ENCODE data around the gene CRYBG1.
"Not testable (repeated sequence)": the region's sequence is repeated elsewhere in the genome, so short reads cannot be mapped to it uniquely, and the experiment has no call there.

Gene CRYBG1

DNA sequence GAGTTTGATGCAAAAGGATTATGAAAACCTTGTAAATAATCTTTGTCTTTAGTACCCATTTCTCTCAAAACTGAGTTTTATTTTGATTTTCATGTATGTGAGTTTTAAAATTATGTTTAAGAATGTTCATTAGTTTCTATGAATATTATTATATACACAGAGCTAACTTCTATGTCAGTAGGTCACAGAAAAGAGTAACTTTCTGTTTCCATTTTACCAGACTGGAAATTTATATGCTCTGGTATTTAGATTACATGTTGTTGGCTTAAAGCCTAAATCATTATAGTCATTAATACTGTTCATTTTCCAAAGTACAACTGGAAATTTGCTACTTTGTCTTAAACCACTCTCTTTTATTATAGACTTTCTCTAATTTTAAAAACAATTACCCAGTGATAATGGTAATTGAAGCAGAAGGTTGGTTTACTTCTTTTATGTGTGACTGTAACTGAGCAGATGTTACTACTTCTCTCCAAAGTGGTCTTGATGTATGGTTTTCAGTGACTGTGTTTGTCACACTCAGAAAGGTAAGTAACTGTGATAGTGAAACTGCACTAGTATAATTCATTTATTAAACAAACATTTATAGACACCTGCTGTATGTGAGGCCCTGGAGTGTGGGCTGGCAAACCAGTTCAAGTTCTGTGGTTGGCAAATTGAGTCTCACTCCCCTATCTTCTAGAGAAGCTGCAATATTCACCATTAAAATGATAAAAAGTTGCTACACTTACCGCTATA, 13.2 kb downstream of the CRYBG1 start:
- in situ Hi-C loops (cut with MboI; ENCODE audit: low sequenced_read_pairs), result no loop called here

GRCh38 chr6:106377061-106377540, 16.6 kb downstream of the CRYBG1 start:
- in situ Hi-C loops (cut with MboI; ENCODE audit: low sequenced_read_pairs), result no loop called here

GRCh38 chr6:106379951-106380350, 19.4 kb downstream of the CRYBG1 start:
- in situ Hi-C loops (cut with MboI; ENCODE audit: low sequenced_read_pairs), result no loop called here

DNA sequence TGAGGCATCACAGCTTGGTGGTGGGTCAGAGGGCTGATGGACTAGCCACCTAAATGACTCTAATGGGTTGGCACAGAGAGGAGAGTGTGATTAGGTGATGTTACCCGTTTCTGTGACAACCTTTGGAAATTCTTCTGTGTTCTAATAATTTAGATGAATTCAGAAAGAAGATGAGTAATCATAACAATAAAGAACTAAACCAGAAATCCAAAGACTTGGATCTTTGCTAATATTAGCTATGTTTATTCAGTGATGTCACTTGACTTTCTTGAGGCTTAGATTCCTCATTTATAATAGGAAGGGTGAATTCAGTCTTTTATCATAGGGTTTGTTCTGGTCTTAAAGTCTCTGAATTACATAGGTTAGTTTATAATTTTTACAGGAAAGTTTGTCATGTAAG, 19.9 kb downstream of the CRYBG1 start:
- in situ Hi-C loops (cut with MboI; ENCODE audit: low sequenced_read_pairs), result no loop called here

- in situ Hi-C loops (cut with MboI; ENCODE audit: low sequenced_read_pairs), result no loop called here
Observed at GRCh38 chr6:106381223-106381622, 20.7 kb downstream of the CRYBG1 start.

- in situ Hi-C loops (cut with MboI; ENCODE audit: low sequenced_read_pairs), result no loop called here
Observed at GRCh38 chr6:106381881-106382280, 21.4 kb downstream of the CRYBG1 start.

DNA sequence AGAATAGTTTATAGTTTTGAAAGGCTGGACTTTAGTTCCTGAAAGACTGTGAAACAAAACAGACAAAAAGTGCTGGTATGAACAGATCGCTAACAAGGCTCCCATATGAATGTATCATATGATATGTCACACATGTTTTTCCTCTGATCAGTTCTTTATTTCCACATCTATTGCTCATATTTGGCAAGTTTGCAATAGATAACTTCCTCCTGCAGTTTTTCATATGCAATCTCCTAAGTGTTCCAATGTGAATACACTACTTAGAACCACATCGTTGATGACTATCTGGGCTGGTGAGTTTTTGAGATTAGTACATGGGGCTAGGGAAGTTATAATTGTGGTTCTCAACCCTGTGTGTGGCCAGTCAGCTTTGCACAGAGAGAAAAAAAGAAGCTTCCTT, 23.1 kb downstream of the CRYBG1 start:
- in situ Hi-C loops (cut with MboI; ENCODE audit: low sequenced_read_pairs), result no loop called here

DNA sequence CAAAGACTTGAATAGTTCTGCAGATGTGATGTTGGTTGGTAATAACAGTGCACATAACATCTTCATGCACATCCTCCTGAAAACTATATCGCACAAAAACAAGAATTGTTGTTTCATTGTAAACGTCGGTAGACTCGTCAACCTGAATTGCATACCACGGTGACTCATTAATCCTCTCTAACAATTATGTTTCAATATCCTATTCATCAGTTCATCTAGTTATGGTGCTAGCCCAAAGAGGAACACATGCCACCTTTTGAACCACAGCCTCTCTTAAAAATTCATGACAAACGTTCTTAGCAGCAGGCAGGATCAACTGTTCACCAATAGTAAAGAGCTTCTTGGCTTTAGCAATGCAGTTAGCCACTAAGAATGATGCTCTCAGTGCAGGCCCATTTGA, 25.0 kb downstream of the CRYBG1 start:
- in situ Hi-C loops (cut with MboI; ENCODE audit: low sequenced_read_pairs), result no loop called here

- in situ Hi-C loops (cut with MboI; ENCODE audit: low sequenced_read_pairs), result no loop called here
Observed at GRCh38 chr6:106387875-106388274, 27.4 kb downstream of the CRYBG1 start.

DNA sequence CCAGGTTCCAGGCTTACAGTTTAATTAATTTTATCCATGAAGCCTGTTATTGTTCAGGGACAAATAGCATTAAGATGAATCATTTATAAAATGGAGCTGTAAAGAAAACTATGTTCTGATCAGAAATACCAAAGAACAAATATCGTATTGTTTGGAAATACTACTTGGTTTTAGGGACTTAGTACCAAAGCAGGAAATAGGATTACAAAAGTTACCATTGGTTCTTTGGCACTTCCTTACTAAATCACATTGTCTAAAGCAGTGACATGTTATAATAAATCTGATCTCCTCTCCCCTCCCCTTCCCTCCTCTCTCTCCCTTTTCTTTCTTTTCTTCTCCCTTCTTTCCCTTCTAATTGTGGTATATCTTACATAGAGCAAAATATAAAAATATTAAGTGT, 29.6 kb downstream of the CRYBG1 start:
- in situ Hi-C loops (cut with MboI; ENCODE audit: low sequenced_read_pairs), result no loop called here

GRCh38 chr6:106396426-106397220, 36.1 kb downstream of the CRYBG1 start:
- in situ Hi-C loops (cut with MboI; ENCODE audit: low sequenced_read_pairs), result no loop called here

DNA sequence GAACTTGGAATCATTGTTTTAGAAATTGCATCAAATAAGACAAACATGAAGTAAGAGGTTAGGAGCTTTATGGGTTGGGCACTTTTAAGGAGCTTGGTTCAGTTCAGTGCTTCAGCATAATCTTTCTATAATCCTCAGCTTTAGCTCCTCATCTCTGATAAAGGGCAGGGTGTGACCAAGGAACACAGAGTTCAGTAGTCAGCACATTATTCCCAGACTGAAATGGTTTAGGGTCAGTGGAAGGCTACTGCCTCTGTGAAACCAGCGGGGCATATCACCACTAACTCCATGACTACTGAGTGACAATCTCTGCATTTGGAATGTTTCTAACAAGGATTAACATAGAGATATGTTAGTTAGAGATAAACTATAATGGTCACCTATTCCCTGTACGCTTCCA, 36.9 kb downstream of the CRYBG1 start:
- in situ Hi-C loops (cut with MboI; ENCODE audit: low sequenced_read_pairs), result no loop called here

GRCh38 chr6:106398621-106399020, 38.1 kb downstream of the CRYBG1 start:
- in situ Hi-C loops (cut with MboI; ENCODE audit: low sequenced_read_pairs), result no loop called here

DNA sequence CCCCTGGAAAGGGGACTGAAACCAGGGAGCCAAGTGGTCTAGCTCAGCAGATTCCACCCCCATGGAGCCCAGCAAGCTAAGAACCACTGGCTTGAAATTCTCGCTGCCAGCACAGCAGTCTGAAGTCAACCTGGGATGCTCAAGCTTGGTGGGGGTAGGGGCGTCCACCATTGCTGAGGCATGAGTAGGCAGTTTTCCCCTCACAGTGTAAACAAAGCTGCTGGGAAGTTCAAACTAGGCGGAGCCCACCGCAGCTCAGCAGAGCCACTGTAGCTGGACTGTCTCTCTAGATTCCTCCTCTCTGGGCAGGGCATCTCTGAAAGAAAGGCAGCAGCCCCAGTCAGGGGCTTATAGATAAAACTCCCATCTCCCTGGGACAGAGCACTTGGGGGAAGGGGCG, 44.5 kb downstream of the CRYBG1 start:
- in situ Hi-C loops (cut with MboI; ENCODE audit: low sequenced_read_pairs), result not testable (repeated sequence)

- in situ Hi-C loops (cut with MboI; ENCODE audit: low sequenced_read_pairs), result no loop called here
Observed at GRCh38 chr6:106411056-106411455, 50.5 kb downstream of the CRYBG1 start.

GRCh38 chr6:106411643-106412200, 51.2 kb downstream of the CRYBG1 start:
- in situ Hi-C loops (cut with MboI; ENCODE audit: low sequenced_read_pairs), result no loop called here

DNA sequence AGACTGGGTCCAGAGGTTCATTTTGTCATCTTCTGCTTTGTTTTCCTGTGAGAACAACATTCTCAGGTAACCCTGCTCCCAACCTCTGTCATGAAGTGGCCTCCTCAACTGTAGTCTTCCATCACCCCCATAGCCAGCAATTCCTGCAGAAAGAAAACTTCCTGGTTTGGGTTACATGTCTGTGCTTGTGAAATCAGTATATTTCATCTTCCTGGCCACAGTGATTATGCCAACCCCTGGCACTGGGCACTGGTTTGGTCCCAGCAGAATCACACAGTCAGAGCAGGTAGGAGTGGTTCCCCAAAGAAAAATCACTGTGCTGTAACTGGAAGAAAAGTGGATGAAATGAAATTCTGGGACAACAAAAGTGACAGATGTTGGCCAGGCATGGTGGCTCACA, 52.5 kb downstream of the CRYBG1 start:
- in situ Hi-C loops (cut with MboI; ENCODE audit: low sequenced_read_pairs), result no loop called here

DNA sequence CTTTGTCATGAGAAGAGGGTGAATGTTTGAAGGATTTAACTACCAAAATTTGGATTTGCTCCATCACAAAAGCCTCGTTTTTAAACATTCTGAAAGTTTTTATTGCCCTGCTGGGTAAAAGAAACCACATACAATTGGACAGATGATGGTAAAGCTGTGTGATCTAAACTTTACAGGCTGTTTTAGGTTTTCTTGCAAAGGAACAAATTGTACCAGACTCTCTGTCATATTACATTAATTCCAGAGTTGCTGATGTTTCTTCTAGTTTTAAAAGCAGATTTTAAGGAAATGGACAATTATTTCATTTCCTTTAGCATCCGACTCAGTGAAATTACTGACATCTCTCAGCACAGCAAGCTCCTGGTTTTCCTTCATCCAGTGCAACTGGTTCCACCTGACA, 53.2 kb downstream of the CRYBG1 start:
- in situ Hi-C loops (cut with MboI; ENCODE audit: low sequenced_read_pairs), result no loop called here

DNA sequence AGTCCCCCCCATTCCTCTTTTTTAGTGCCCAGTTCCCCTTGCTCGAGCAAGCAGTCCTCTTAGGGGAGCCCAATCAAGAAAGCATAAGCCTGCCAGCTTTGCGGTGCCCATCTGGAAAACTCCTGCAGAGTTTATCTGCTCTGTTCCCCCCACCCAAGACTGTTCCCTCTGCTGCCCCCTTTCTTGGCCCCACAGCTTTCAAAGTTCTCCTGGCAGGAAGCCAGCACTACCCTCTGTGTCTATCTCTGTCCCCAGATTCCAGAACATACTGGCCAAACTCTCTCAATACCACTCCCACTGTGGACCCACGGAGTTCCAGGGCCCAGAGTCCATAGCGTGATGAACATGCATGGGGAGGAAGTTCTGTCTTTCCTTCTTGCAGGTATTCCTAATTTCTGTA, 55.4 kb downstream of the CRYBG1 start:
- in situ Hi-C loops (cut with MboI; ENCODE audit: low sequenced_read_pairs), result no loop called here

DNA sequence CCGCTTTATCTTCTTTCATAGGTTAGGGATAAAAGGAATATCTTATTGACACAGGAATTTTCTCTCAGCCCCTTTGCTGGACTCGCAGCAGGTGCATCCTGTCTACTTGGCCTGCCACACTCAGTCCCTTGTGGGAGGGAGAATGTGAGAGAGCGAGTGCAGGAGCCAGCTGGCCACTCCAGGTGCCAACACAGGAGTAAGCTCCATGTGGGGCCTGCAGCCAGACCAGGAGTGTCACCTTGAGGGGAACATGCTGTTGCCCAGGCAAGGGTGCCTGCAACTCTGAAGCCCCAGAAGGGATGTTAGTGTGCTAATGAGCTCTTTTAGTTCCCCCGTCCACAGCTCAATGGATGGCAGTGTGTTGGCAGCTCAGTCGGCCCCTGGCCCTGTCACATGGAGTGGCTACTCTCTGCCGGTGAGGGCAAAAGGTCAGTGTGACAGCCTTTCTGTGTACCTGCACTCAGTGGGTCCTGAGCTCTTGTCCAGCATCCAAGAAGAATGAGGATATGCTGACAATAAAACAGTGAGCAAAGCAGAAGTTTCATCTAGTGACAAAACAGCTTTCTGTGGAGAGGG, 57.1 kb downstream of the CRYBG1 start:
- in situ Hi-C loops (cut with MboI; ENCODE audit: low sequenced_read_pairs), result no loop called here

GRCh38 chr6:106419900-106420613, 59.5 kb downstream of the CRYBG1 start:
- in situ Hi-C loops (cut with MboI; ENCODE audit: low sequenced_read_pairs), result no loop called here
